Measurements from ENCODE around the gene PDZD7. TPM values are rescaled to one million over a fixed set of nuclear protein-coding genes. Genes with fewer than 3 reads are reported as not detected.

Gene PDZD7
- polyA plus RNA-seq, 1 donor from 2014 or later, result 1.5 TPM

DNA sequence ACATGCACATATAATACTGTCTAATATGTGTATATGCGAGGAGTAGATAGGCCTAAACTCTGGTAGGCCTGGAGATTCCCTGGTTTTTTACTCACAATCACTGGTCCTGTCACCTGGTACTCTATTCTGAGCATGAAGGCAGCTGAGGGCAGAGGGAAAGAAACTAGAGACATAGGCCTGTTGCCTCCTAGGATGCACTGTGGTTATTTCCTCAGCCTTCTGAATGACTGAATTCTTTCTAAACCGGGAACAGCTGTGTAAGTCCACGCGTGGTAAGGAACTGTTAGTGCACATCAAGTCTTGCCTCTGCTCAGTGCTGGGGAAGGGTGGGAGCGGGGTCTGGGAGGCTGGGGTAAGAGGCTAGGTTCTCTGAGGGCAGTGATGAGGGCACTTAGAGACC, 38.5 kb upstream of the PDZD7 start:
- peaks cover 72% of the 10 kb centered on the region for H3K27me3 ChIP-seq (ENCODE audit: insufficient read depth, low read depth, low read length)
- H3K4me2 ChIP-seq (ENCODE audit: low read length), result no peak overlapping the region
- no peaks in the 10 kb centered on the region for H3K9me3 ChIP-seq (ENCODE audit: low read length)
- H3K36me3 ChIP-seq (ENCODE audit: insufficient read depth, low read length), result no peaks in the 10 kb centered on the region
- no peak overlapping the region for H3K4me3 ChIP-seq (ENCODE audit: low read length)
- H3K79me2 ChIP-seq (replicated peaks; ENCODE audit: insufficient read depth, low read length), result no peaks in the 10 kb centered on the region
- TF ChIP-seq EP300 (conservative IDR thresholded peaks at IDR 0.05; ENCODE audit: poor library complexity, severe bottlenecking) (no peak), TAF1 (IDR thresholded peaks at IDR 0.05; ENCODE audit: low read depth) (no peak), MXI1 (conservative IDR thresholded peaks at IDR 0.05; ENCODE audit: poor library complexity, severe bottlenecking) (no peak), SMC3 (conservative IDR thresholded peaks at IDR 0.05; ENCODE audit: poor library complexity) (no peak), EZH2 (IDR thresholded peaks at IDR 0.05; ENCODE audit: borderline replicate concordance, insufficient read depth, low read length, poor library complexity, severe bottlenecking) (no peak)
- TF ChIP-seq, protein P1, sequence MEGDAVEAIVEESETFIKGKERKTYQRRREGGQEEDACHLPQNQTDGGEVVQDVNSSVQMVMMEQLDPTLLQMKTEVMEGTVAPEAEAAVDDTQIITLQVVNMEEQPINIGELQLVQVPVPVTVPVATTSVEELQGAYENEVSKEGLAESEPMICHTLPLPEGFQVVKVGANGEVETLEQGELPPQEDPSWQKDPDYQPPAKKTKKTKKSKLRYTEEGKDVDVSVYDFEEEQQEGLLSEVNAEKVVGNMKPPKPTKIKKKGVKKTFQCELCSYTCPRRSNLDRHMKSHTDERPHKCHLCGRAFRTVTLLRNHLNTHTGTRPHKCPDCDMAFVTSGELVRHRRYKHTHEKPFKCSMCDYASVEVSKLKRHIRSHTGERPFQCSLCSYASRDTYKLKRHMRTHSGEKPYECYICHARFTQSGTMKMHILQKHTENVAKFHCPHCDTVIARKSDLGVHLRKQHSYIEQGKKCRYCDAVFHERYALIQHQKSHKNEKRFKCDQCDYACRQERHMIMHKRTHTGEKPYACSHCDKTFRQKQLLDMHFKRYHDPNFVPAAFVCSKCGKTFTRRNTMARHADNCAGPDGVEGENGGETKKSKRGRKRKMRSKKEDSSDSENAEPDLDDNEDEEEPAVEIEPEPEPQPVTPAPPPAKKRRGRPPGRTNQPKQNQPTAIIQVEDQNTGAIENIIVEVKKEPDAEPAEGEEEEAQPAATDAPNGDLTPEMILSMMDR (IDR thresholded peaks at IDR 0.05; ENCODE audit: poor library complexity, severe bottlenecking), result no peak
- no peak overlapping the region for H2AFZ ChIP-seq (ENCODE audit: low read depth, low read length)
- H4K20me1 ChIP-seq (ENCODE audit: insufficient read depth), result no peaks in the 10 kb centered on the region
- H3K27ac ChIP-seq (ENCODE audit: low read length), result no peak overlapping the region
- H3F3A ChIP-seq (ENCODE audit: insufficient read depth, low read length, poor library complexity, severe bottlenecking), result no peaks in the 10 kb centered on the region
- no peaks in the 10 kb centered on the region for H3K9me2 ChIP-seq (ENCODE audit: insufficient read depth, low read length)
- no peak overlapping the region for H3K9ac ChIP-seq (ENCODE audit: low read length)

DNA sequence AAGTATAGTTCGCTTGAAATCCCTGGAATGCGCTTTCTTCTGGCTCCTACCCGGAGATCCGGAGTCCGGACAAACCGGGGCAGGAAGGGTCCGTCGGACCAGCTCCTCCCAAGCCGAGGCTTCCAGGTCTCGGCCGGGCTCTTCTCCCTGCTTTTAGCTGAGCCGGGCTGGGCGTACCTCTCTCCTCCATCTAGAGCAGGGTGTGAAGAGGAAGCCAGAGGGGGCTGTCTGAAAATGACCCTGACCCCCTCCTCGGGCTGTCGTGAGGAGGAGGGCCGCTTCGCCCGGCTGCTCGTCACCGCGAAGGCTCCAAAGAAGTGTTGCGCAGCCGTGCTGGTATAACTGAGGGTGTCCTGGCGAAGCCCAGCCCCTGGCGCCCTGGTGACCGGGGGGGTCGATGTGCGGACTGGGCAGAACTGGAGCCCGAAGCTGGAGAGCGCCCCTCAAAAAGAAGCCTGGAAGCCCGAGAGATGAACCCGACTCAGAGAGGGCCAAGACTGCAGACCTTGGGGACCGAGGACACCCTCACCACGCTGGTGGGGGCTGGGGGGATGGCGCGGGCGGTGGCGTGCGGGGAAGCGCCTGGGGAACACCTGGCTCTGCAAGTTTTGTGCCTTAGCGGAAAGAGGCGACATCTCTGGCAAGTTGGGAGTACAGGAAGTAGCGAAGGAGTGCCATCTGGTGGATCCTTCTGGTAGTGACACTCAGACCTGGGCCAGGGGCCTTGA, 36.6 kb upstream of the PDZD7 start:
- Histone ChIP-seq H4K20me1 (ENCODE audit: insufficient read depth) (no peaks in the 10 kb centered on the region), H3K9me3 (ENCODE audit: low read length) (no peaks in the 10 kb centered on the region), H3K79me2 (replicated peaks; ENCODE audit: insufficient read depth, low read length) (no peaks in the 10 kb centered on the region), H3K27me3 (ENCODE audit: insufficient read depth, low read depth, low read length) (peaks cover 72% of the 10 kb centered on the region), H3K36me3 (ENCODE audit: insufficient read depth, low read length) (no peaks in the 10 kb centered on the region), H3K9me2 (ENCODE audit: insufficient read depth, low read length) (no peaks in the 10 kb centered on the region), H3K27ac (ENCODE audit: low read length) (no peak overlapping the region), H3F3A (ENCODE audit: insufficient read depth, low read length, poor library complexity, severe bottlenecking) (no peaks in the 10 kb centered on the region), H2AFZ (ENCODE audit: low read depth, low read length) (no peak overlapping the region), H3K9ac (ENCODE audit: low read length) (no peak overlapping the region), H3K4me3 (ENCODE audit: low read length) (peak overlapping the region; percentile 66), H3K4me2 (ENCODE audit: low read length) (peak overlapping the region; percentile 61)
- TF ChIP-seq, protein P1 (IDR thresholded peaks at IDR 0.05; ENCODE audit: poor library complexity, severe bottlenecking), result peak; percentile 85
- TF ChIP-seq TAF1 (IDR thresholded peaks at IDR 0.05; ENCODE audit: low read depth), result no peak
- no peak for TF ChIP-seq EP300 (conservative IDR thresholded peaks at IDR 0.05; ENCODE audit: poor library complexity, severe bottlenecking)
- TF ChIP-seq SMC3 (conservative IDR thresholded peaks at IDR 0.05; ENCODE audit: poor library complexity), result peak; percentile 89
- peak; percentile 79 for TF ChIP-seq RAD21 (conservative IDR thresholded peaks at IDR 0.05)
- TF ChIP-seq, protein P2, sequence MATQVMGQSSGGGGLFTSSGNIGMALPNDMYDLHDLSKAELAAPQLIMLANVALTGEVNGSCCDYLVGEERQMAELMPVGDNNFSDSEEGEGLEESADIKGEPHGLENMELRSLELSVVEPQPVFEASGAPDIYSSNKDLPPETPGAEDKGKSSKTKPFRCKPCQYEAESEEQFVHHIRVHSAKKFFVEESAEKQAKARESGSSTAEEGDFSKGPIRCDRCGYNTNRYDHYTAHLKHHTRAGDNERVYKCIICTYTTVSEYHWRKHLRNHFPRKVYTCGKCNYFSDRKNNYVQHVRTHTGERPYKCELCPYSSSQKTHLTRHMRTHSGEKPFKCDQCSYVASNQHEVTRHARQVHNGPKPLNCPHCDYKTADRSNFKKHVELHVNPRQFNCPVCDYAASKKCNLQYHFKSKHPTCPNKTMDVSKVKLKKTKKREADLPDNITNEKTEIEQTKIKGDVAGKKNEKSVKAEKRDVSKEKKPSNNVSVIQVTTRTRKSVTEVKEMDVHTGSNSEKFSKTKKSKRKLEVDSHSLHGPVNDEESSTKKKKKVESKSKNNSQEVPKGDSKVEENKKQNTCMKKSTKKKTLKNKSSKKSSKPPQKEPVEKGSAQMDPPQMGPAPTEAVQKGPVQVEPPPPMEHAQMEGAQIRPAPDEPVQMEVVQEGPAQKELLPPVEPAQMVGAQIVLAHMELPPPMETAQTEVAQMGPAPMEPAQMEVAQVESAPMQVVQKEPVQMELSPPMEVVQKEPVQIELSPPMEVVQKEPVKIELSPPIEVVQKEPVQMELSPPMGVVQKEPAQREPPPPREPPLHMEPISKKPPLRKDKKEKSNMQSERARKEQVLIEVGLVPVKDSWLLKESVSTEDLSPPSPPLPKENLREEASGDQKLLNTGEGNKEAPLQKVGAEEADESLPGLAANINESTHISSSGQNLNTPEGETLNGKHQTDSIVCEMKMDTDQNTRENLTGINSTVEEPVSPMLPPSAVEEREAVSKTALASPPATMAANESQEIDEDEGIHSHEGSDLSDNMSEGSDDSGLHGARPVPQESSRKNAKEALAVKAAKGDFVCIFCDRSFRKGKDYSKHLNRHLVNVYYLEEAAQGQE (IDR thresholded peaks at IDR 0.05; ENCODE audit: borderline replicate concordance), result no peak
- peak; percentile 26 for TF ChIP-seq MXI1 (conservative IDR thresholded peaks at IDR 0.05; ENCODE audit: poor library complexity, severe bottlenecking)
- TF ChIP-seq EZH2 (IDR thresholded peaks at IDR 0.05; ENCODE audit: borderline replicate concordance, insufficient read depth, low read length, poor library complexity, severe bottlenecking), result peak; percentile 92

All from neural cell (in vitro differentiated cells).